ENCODE data around the gene PRKCB.

GRCh38 chr16:24044467-24044866 is 208.7 kb downstream of the PRKCB start:
- no peak for TF ChIP-seq POLR2A (IDR thresholded peaks at IDR 0.05)
- no peak for TF ChIP-seq CTCF (IDR thresholded peaks at IDR 0.05 in 4 of 5, conservative IDR thresholded peaks at IDR 0.05 in 1 of 5)

All from gastrocnemius medialis (tissue), 4 donors.